ENCODE data around the gene GNAQ.

DNA sequence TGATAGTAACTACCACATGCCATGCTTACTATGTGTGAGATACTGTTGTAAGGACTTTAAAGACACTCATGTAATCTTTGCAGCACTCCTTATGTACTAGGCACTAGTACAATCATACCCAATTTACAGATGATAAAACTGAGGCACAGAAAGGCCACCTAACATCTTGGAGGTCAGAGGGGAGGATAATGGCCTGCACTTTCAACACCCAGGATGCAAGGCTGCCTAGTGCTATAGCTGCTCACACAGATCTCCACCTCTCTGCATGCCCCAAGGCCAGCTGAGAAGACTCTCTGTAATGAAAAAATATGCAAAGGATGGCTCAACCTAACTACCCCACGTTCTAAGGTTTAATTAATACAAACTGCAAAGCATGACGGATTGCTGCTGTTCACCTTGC is 57.2 kb downstream of the GNAQ start:
- no peak for TF ChIP-seq POLR2A (IDR thresholded peaks at IDR 0.05)
- TF ChIP-seq, protein P1, sequence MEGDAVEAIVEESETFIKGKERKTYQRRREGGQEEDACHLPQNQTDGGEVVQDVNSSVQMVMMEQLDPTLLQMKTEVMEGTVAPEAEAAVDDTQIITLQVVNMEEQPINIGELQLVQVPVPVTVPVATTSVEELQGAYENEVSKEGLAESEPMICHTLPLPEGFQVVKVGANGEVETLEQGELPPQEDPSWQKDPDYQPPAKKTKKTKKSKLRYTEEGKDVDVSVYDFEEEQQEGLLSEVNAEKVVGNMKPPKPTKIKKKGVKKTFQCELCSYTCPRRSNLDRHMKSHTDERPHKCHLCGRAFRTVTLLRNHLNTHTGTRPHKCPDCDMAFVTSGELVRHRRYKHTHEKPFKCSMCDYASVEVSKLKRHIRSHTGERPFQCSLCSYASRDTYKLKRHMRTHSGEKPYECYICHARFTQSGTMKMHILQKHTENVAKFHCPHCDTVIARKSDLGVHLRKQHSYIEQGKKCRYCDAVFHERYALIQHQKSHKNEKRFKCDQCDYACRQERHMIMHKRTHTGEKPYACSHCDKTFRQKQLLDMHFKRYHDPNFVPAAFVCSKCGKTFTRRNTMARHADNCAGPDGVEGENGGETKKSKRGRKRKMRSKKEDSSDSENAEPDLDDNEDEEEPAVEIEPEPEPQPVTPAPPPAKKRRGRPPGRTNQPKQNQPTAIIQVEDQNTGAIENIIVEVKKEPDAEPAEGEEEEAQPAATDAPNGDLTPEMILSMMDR (IDR thresholded peaks at IDR 0.05): no peak

Measured in testis (tissue), 2 donors.